ENCODE results near the gene ACOT4.
"Not testable (repeated sequence)": the region's sequence is repeated elsewhere in the genome, so short reads cannot be mapped to it uniquely, and the experiment has no call there.

ACOT4 gene

GRCh38 chr14:73577214-73577613, 14.5 kb upstream of the ACOT4 start:
- DNase-seq (ENCODE audit: low read depth) = not testable (repeated sequence)

- DNase-seq (ENCODE audit: low read depth) = not testable (repeated sequence)
Measured at GRCh38 chr14:73582102-73582979, 9.3 kb upstream of the ACOT4 start.

GRCh38 chr14:73588695-73589094, 3.0 kb upstream of the ACOT4 start:
- no peak for DNase-seq (ENCODE audit: low read depth)

- DNase-seq (ENCODE audit: low read depth) = no peak
Measured at GRCh38 chr14:73589116-73589515, 2.6 kb upstream of the ACOT4 start.

- not testable (repeated sequence) for DNase-seq (ENCODE audit: low read depth)
Measured at GRCh38 chr14:73590673-73591004, 1.0 kb upstream of the ACOT4 start.

GRCh38 chr14:73594491-73594890, 2.8 kb downstream of the ACOT4 start:
- no peak for DNase-seq (ENCODE audit: low read depth)

- no peak for DNase-seq (ENCODE audit: low read depth)
Measured at GRCh38 chr14:73599499-73599898, 7.8 kb downstream of the ACOT4 start.

- no peak for DNase-seq (ENCODE audit: low read depth)
Measured at GRCh38 chr14:73602994-73603393, 11.3 kb downstream of the ACOT4 start.

- no peak for DNase-seq (ENCODE audit: low read depth)
Measured at GRCh38 chr14:73606271-73606670, 14.6 kb downstream of the ACOT4 start.

- DNase-seq (ENCODE audit: low read depth) = no peak
Measured at GRCh38 chr14:73607241-73607640, 15.6 kb downstream of the ACOT4 start.

- no peak for DNase-seq (ENCODE audit: low read depth)
Measured at GRCh38 chr14:73610687-73611086, 19.0 kb downstream of the ACOT4 start.

- DNase-seq (ENCODE audit: low read depth) = no peak
Measured at GRCh38 chr14:73612339-73613045, 20.8 kb downstream of the ACOT4 start, which contains the start of gene ACOT6. Gene ACOT6, plus strand, starts transcription at chr14:73612517. Its CDS starts 55 bp downstream, at chr14:73612572.

- DNase-seq (ENCODE audit: low read depth) = no peak
Measured at GRCh38 chr14:73613046-73613383, 21.3 kb downstream of the ACOT4 start.

- DNase-seq (ENCODE audit: low read depth) = no peak
Measured at GRCh38 chr14:73613419-73613963, 21.8 kb downstream of the ACOT4 start.

GRCh38 chr14:73616831-73617230, 25.2 kb downstream of the ACOT4 start:
- no peak for DNase-seq (ENCODE audit: low read depth)

GRCh38 chr14:73619524-73619923, 27.9 kb downstream of the ACOT4 start:
- DNase-seq (ENCODE audit: low read depth) = no peak

GRCh38 chr14:73620268-73620667, 28.6 kb downstream of the ACOT4 start:
- no peak for DNase-seq (ENCODE audit: low read depth)

- DNase-seq (ENCODE audit: low read depth) = no peak
Measured at GRCh38 chr14:73623504-73624054, 31.9 kb downstream of the ACOT4 start.

GRCh38 chr14:73625706-73626105, 34.0 kb downstream of the ACOT4 start:
- DNase-seq (ENCODE audit: low read depth) = no peak

- no peak for DNase-seq (ENCODE audit: low read depth)
Measured at GRCh38 chr14:73627151-73627558, 35.5 kb downstream of the ACOT4 start.

GRCh38 chr14:73630009-73630780, 38.5 kb downstream of the ACOT4 start:
- no peak for DNase-seq (ENCODE audit: low read depth)
